HUDEP-2 (cell line): ENCODE results near the gene PRR5.

Experiments
- DNase-seq, 76 experiments: peaks; one replicate each; lab custom pipeline; 2025; ENCODE audit not compliant: unreplicated experiment in 76 of 76; lab: John Stamatoyannopoulos, UW

The PRR5 gene

GRCh38 chr22:44782363-44782963, 80.5 kb downstream of the PRR5 start:
- no peak for DNase-seq

GRCh38 chr22:44783091-44783490, 81.1 kb downstream of the PRR5 start:
- no peak for DNase-seq

- no peak for DNase-seq
Observed at GRCh38 chr22:44783581-44783980, 81.6 kb downstream of the PRR5 start.

GRCh38 chr22:44786136-44786535, 84.1 kb downstream of the PRR5 start:
- no peak for DNase-seq

GRCh38 chr22:44786610-44787009, 84.6 kb downstream of the PRR5 start:
- no peak for DNase-seq
